HG03521 (cell line): ENCODE results near the gene MIDN.
"Not testable (repeated sequence)": the region's sequence is repeated elsewhere in the genome, so short reads cannot be mapped to it uniquely, and the experiment has no call there.

Experiments used
- ATAC-seq: cut with Tn5 transposase; IDR thresholded peaks from one replicate; pipeline ENCODE4 v1.9.1; 2021; ENCODE audit warnings: mild to moderate bottlenecking, moderate library complexity; ENCODE audit not compliant: unreplicated experiment

Gene MIDN

DNA sequence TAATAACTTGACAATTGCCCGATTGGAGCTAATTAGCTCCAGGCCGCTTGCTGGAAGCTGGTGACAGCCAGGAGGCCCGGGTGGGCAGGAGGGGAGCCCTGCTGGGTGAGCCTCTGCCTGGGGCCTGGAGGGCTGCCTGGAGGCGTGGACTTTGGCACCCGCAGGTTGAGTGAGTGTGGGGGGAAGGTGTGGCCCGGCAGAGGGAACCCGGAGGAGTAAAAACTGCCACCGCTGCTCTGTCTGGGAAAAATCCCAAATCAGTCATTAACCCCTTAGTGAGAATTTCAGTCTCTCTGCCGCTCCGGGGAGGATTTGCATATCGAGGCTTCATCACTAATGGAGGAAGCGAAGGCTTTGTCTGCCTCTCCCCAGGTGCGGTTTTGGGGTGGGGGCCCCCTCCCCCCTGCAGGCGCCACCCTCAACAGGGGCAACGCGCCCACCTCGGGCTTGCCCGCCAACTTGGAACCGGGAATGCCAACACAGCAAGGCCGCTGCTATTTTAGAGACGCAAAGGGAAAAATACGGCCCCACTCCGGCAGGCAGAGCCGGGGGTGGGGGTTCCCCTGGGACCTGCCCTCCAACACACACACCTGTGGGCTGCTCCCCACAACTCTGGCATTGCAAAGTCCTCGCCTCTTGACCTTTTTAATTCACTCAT lies 43.5 kb downstream of the MIDN start:
- ATAC-seq = no peak

GRCh38 chr19:1292419-1293151 lies 44.2 kb downstream of the MIDN start:
- ATAC-seq = no peak

DNA sequence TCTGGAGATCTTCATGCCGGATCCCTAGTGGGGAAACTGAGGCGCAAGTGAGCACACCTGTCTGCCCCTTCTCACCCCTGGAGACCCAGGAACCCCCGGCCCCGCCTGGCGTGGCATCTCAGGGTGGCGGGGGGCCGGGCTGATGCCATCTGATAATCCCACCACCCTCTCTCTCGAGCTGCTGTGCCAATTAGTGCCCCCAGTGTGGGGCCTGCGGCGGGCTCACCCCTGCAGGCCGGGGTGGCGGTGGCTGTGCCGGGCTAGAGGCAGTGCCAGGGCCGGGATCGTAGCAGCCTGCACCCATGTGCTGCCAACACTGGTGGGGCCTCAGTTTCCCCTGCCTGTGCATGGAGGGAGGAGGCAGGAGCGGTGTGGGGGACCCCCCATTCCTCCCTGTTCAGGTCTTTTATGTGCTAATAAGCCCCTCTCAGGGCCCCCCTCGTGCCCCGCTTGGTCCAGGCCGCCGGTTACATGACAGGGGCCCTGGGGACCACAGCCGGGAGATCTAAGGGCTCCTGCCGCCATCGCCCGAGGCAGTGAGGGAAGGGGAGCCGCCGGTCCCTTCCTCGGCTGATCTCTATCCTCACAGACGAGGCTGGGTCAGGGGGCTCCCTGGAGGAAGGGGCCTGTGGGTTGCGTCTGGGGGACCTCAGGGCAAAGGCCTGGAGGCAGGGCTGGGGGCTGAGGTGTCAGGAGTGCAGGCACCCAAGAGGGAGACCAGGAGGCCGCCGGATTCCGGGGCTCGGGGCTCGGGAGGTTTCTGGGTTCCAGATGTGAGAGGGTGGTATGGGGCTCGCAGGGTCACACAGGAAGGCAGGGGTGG lies 45.6 kb downstream of the MIDN start:
- ATAC-seq = no peak

DNA sequence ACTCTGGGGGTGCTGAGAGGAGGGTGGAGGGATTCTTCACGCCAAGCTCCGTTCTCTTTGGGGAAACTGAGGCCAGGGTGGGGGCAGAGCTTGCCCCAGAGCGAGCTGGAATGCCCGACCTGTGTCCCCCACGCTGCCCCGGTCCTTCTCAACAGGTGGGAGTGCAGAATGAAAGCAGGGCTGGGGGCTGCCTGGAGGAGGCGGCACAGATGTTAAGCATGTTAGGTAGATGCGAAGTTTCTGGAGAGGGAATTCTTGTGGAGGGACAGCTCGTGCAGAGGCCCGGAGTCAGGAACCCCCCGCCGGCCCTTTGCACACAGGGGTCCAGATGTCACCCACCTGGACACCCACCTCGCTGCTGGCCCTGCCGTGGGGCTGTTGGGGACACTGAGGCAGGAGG lies 46.3 kb downstream of the MIDN start:
- ATAC-seq = no peak

DNA sequence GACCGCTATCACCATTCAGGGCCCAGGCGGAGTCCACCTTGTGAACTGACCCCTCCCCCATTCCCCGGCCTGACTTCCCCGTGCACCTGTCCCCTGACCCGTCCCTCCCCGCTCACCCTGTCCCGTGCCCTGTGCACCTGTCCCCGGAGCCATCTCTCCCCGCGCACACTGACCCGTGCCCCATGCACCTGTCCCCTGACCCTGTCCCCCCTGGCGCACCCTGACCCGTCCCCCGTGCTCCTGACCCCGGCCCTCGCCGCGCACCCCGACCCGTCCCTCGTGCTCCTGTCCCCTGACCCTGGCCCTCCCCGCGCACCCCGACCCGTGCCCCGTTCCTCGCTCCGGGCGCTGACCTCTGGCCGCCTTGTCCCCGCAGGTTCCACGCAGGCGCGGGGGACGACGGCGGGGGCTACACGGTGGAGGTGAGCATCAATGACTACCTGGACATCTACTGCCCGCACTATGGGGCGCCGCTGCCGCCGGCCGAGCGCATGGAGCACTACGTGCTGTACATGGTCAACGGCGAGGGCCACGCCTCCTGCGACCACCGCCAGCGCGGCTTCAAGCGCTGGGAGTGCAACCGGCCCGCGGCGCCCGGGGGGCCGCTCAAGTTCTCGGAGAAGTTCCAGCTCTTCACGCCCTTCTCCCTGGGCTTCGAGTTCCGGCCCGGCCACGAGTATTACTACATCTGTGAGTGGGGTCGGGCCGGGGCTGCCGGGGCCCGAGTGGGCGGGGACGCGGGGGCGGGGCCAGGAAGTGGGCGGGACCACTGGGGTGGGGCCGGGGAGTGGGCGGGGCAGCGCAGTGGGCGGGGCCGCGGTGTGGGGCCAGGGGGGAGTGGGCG lies 47.0 kb downstream of the MIDN start:
- no peak for ATAC-seq

GRCh38 chr19:1296078-1296477 lies 47.7 kb downstream of the MIDN start:
- no peak for ATAC-seq

DNA sequence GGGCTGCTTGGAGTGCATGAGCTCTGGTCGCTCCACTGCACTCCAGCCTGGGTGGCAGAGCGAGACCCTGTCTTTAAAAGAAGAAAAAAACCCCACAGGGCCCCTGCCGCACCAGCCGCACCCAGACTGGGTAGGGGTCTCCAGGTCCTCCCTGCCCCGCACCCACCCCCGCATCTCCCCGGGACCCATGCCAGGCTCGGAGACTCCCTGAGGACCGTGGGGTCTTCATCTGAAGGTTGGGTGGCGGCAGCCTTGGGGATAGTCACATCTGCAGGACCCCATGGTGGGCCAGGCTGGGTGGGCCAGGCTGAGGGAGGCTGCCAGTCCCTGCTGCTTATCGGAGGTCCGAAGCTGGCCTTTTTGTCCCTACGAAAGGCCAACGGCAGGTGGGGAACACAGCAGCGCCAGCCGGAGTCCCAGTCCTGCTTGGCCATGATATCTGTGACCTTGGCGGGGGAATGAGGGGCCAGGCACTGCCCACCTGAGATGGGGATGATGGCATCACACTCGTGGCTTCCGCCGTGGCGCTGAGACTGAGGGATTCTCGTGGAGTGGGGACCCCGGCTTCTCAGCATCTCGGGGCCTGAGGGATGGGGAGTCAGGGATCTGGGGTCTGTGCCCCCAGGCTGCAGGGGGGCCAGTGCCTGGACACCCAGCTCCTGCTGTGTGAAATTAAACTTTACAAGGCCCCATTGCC lies 48.3 kb downstream of the MIDN start:
- no peak for ATAC-seq

DNA sequence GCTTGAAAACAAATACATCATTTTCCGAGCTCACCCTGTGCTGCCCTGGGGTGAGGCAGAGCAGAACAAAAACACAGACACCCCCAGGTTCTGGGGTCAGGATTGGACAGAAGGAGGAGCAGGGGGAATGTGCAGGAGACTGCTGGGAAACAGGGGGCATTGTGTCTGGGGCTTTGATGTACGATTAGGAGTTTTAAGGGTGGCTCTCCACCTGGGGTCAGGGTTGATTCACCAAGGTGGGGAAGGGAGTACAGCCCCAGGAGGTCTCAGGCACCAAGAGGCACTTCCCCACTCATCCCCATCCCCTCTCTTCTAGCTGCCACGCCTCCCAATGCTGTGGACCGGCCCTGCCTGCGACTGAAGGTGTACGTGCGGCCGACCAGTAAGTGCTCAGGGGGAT lies 49.9 kb downstream of the MIDN start:
- no peak for ATAC-seq

- ATAC-seq = no peak
Measured at GRCh38 chr19:1299801-1300200, 51.4 kb downstream of the MIDN start.

DNA sequence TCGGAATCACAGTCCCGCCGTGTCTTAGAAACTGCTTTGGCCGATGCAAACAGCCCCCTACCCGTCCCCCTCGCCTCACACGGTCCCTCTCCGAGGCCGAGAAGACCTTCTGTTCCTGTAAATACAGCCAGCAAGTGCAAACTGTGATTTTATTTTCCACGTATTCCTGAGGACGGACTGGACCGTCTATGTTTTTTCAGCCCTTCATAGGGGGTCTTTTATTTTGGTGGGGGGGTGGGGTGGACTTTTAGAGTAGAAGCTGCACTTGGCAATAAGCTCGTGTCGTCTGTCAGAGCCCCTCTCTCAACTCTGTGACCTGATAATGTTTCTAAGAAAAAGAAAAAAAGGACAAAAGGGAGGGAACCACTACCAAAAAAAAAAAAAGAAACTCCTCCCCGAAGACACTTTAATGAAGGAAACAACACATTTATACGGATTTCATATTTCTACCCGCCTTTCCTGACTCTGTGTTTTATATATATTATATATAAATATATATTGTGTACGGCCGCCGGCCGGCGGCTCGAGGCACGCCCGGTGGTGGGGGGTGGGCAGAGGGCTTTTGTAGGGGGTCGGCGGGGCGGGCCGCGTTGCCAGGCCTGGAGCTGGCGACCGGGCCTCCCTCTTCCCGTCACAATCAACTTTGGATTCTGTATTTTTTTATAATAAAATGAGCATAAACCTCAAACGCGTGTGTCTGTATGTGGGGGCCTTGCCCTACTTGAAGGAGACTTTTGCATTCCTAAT lies 52.5 kb downstream of the MIDN start:
- ATAC-seq = no peak

DNA sequence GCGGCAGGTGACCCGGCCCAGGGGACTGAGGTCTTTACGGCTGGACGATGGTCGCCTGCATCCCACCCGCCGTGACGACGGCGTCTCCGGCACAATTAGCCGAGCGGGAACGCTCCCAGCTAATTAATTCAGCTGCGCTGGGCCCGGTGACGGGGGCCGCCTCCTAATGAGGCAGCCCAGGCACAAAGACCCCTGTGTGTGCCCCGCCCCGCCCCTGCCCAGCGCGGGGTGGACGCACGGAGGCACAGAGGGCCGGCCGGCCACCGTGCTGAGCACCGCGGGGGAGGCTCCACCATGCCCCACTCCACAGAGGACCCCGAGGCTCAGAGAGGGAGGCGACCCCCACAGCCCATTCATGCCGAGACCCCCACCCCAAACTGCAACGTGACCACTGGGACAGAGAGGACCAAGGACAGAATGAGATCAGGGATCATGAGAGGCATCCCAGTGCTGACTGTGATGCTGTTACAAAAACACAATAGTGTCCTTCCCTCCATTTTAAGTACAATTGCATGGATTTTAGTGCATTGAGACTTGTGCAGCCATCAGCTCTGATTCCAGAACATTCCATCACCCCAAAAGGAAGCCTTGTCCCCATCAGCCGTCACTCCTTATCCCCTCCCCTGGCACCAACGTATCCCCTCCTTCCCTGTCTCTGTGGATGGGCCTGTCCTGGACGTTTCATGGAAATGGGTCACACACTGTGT lies 54.3 kb downstream of the MIDN start:
- ATAC-seq = no peak

DNA sequence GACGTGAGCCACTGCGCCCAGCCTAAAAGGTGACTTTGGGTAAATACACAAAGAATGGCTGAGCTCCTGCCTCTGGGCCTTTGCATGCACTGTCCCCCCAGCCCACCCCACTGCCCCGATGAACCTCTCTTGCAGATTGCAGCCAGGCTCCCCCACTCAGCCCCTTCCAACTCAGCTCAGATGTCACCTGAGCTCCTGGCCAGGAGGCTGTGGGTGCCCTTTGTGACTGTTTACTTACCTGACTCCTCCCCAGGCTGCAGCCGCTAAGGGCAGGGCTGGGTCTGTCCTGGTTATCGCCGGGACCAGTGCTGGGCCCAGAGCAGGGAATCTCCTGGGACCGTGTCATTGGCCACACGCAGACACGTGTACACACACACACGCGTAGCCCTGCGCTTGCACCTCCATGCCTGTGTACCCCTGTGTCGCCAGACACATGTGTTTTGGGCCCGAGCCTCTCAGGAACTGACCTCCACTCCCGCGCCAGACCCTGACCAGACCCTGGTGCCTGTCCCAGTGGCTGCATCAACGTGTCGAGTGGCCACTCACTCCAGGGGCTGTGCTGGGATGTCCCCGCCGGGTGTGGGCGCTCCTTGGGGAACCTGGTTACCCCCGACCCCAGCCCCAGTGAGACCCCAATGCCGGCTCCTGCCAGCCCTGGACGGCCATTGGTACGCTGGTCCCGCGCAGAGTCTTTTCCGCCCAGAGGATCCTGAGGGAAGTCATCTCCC lies 56.0 kb downstream of the MIDN start:
- no peak for ATAC-seq

- ATAC-seq = not testable (repeated sequence)
Measured at GRCh38 chr19:1305354-1305753, 57.0 kb downstream of the MIDN start.

DNA sequence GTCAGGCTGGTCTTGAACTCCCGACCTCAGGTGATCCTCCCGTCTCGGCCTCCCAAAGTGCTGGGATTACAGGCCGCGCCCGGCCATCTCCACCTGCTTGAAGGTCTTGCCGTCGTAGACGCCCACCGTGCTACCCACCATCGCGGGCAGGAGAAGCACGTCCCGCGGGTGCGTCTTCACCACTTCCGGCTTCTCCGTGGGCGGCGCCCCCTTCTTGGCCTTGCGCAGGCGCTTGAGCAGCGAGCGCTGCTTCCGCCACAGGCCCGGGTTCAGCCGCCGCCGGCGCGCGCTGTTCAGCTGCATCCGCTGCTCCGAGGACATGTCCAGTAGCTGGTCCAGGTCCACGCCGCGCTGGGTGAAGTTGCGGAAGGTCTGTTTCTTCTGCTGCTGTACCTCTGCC lies 58.9 kb downstream of the MIDN start:
- ATAC-seq = no peak

DNA sequence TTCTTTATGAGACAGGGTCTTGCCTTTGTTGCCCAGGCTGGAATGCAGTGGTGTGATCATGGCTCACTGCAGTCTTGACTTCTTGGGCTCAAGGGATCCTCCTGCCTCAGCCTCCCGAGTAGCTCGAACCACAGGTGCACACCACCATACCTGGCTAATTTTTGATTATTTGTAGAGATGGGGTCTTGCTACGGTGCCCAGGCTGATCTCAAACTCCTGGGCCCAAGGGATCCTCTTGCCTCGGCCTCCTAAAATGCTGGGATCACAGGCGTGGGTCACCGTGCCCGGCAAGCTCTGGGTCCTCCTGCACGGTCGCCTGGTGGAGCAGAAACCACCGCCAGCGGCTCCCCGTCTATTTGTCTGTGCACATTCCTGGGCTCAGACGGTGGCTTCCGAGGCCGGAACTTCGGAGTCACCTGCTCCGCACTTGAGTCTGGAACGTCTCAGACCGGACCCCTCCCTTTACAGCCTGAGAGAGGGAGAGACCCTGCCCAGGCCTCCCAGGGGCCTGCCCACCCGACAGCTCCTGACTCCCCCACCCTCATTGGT lies 59.4 kb downstream of the MIDN start:
- ATAC-seq = no peak

GRCh38 chr19:1308718-1309117 lies 60.3 kb downstream of the MIDN start:
- no peak for ATAC-seq
